Measurements from ENCODE around the gene POU2AF2.

GRCh38 chr11:111305162-111305802, 59.8 kb downstream of the POU2AF2 start:
- TF ChIP-seq, protein P1, sequence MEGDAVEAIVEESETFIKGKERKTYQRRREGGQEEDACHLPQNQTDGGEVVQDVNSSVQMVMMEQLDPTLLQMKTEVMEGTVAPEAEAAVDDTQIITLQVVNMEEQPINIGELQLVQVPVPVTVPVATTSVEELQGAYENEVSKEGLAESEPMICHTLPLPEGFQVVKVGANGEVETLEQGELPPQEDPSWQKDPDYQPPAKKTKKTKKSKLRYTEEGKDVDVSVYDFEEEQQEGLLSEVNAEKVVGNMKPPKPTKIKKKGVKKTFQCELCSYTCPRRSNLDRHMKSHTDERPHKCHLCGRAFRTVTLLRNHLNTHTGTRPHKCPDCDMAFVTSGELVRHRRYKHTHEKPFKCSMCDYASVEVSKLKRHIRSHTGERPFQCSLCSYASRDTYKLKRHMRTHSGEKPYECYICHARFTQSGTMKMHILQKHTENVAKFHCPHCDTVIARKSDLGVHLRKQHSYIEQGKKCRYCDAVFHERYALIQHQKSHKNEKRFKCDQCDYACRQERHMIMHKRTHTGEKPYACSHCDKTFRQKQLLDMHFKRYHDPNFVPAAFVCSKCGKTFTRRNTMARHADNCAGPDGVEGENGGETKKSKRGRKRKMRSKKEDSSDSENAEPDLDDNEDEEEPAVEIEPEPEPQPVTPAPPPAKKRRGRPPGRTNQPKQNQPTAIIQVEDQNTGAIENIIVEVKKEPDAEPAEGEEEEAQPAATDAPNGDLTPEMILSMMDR (IDR thresholded peaks at IDR 0.05; ENCODE audit: low read depth, low read length, poor library complexity, severe bottlenecking), result no peak
- no peak for TF ChIP-seq EZH2phosphoT487 (IDR thresholded peaks at IDR 0.05; ENCODE audit: borderline replicate concordance, low read length)
